HCT116 (cell line): ENCODE data around the gene RAPGEFL1. TPM values are rescaled to one million over a fixed set of nuclear protein-coding genes. Genes with fewer than 3 reads are reported as not detected.

Source experiments
- ATAC-seq: fragments of 200-7000 bp; cut with Tn5 transposase; 2 replicates; pipeline ENCODE4 v1.9.1; 2020; ENCODE audit warnings: mild to moderate bottlenecking, moderate library complexity
- BruUV-seq: library from RNA; stranded (reverse); fragments of 400-500 nt; replicated peaks from 2 replicates; lab custom pipeline; 2021; lab: Mats Ljungman, UMichigan
- CTCF ChIA-PET: fragments of 300-600 bp; sonication (Branson Sonifier 250); formaldehyde crosslinking; loops from one replicate; lab custom pipeline; 2021; ENCODE audit warnings: antibody characterized with exemption; lab: Charles Lee
- POLR2A ChIA-PET: fragments of 300-600, 350-600 bp; sonication (Branson Sonifier 250); formaldehyde crosslinking; loops from one replicate; lab custom pipeline; 2021; ENCODE audit warnings: antibody characterized with exemption; lab: Charles Lee
- RAD21 ChIA-PET, 2 experiments: fragments of 300-600 bp; sonication (Branson Sonifier 250); formaldehyde crosslinking; loops; one replicate each; lab custom pipeline; 2023; ENCODE audit warnings: low total read pairs in 2 of 2; ENCODE audit not compliant: uncharacterized antibody in 2 of 2, unreplicated experiment in 2 of 2, low non-redundant PET in 1 of 2; lab: Charles Lee
- DNase-seq: peaks from one replicate; pipeline ENCODE4 v3.0.0-alpha.2; 2010; ENCODE audit warnings: low read depth, low spot score
- H2AFZ ChIP-seq: fragments of 200-600 bp; shearing (Covaris generic), sonication (generic); 2 replicates; pipeline ENCODE4 v1.6.1; 2017; ENCODE audit warnings: low read depth, mixed run types, mixed read lengths, antibody characterized with exemption, low read length; ENCODE audit not compliant: poor library complexity, severe bottlenecking
- H3K27ac ChIP-seq: 2 replicates; pipeline ENCODE4 v1.5.1; 2012; ENCODE audit warnings: low read depth, low read length
- H3K27me3 ChIP-seq: fragments of 200-600 bp; sonication (generic); 2 replicates; pipeline ENCODE4 v1.6.1; 2016; ENCODE audit warnings: mixed run types, low read length, mixed read lengths; ENCODE audit not compliant: insufficient read depth
- H3K36me3 ChIP-seq, 2 experiments: fragments of 200-500 bp in 1 of 2; fragments of 200-600 bp in 1 of 2; sonication (Bioruptor generic) in 1 of 2; sonication (generic) in 1 of 2; 2 replicates each; pipeline versions ENCODE4 v1.5.1 to v1.6.1; 2014 to 2016; ENCODE audit warnings: low read length in 2 of 2, inconsistent platforms in 1 of 2, mixed read lengths in 1 of 2, mixed run types in 1 of 2; ENCODE audit not compliant: insufficient read depth in 2 of 2, control insufficient read depth in 1 of 2
- H3K4me1 ChIP-seq, 2 experiments: fragments of 200-600 bp in 1 of 2; sonication (generic) in 1 of 2; 2 replicates each; pipeline versions ENCODE4 v1.5.1 to v1.6.1; 2012 to 2017; ENCODE audit warnings: low read length in 2 of 2, inconsistent platforms in 1 of 2, mild to moderate bottlenecking in 1 of 2, mixed read lengths in 1 of 2, mixed run types in 1 of 2, moderate library complexity in 1 of 2; ENCODE audit not compliant: insufficient read depth in 2 of 2, control insufficient read depth in 1 of 2
- H3K4me2 ChIP-seq: fragments of 200-600 bp; sonication (generic); 2 replicates; pipeline ENCODE4 v1.6.1; 2017; ENCODE audit warnings: mixed run types, low read length, mixed read lengths
- H3K4me3 ChIP-seq, 2 experiments: fragments of 200-600 bp in 1 of 2; sonication (generic) in 1 of 2; replicated peaks in 1 of 2; 2 replicates each; pipeline ENCODE4 v1.5.1; 2011 to 2016; ENCODE audit warnings: low read length in 2 of 2, control low read depth in 1 of 2, low read depth in 1 of 2, mild to moderate bottlenecking in 1 of 2, mixed read lengths in 1 of 2, mixed run types in 1 of 2
- H3K79me2 ChIP-seq: fragments of 200-600 bp; sonication (generic); 2 replicates; pipeline ENCODE4 v1.6.1; 2017; ENCODE audit warnings: mild to moderate bottlenecking, mixed run types, low read length, moderate library complexity, mixed read lengths; ENCODE audit not compliant: insufficient read depth
- H3K9ac ChIP-seq: fragments of 200-600 bp; sonication (generic); 2 replicates; pipeline ENCODE4 v1.6.1; 2016; ENCODE audit warnings: low read length, mixed read lengths
- H3K9me2 ChIP-seq: fragments of 200-600 bp; sonication (generic), shearing (Covaris generic); 2 replicates; pipeline ENCODE4 v1.6.1; 2017; ENCODE audit warnings: mixed run types, mild to moderate bottlenecking, moderate library complexity; ENCODE audit not compliant: insufficient read depth
- H3K9me3 ChIP-seq, 2 experiments: fragments of 200-500 bp in 1 of 2; fragments of 200-600 bp in 1 of 2; sonication (Bioruptor generic) in 1 of 2; sonication (generic) in 1 of 2; 2 replicates each; pipeline ENCODE4 v1.6.1; 2014 to 2017; ENCODE audit warnings: low read length in 2 of 2, mixed read lengths in 2 of 2, inconsistent platforms in 1 of 2, low read depth in 1 of 2, mild to moderate bottlenecking in 1 of 2, mixed run types in 1 of 2, moderate library complexity in 1 of 2; ENCODE audit not compliant: control insufficient read depth in 1 of 2, insufficient read depth in 1 of 2
- H4K20me1 ChIP-seq: fragments of 200-600 bp; sonication (generic), shearing (Covaris generic); 2 replicates; pipeline ENCODE4 v1.6.1; 2017; ENCODE audit warnings: mixed run types, mild to moderate bottlenecking, moderate library complexity; ENCODE audit not compliant: insufficient read depth
- ATF3 ChIP-seq: IDR thresholded peaks from 2 replicates; pipeline ENCODE4 v1.6.1; 2012
- CBX3 ChIP-seq: IDR thresholded peaks from 2 replicates; pipeline ENCODE4 v1.6.1; 2012; ENCODE audit warnings: low read depth
- CEBPB ChIP-seq: IDR thresholded peaks from 2 replicates; pipeline ENCODE4 v1.6.1; 2012; ENCODE audit warnings: low read depth
- EGR1 ChIP-seq: IDR thresholded peaks from 2 replicates; pipeline ENCODE4 v1.6.1; 2012; ENCODE audit warnings: low read depth
- EZH2phosphoT487 ChIP-seq: fragments of 200-600 bp; IDR thresholded peaks from 2 replicates; pipeline ENCODE4 v1.6.1; 2018; ENCODE audit warnings: antibody characterized with exemption, borderline replicate concordance
- FOSL1 ChIP-seq: IDR thresholded peaks from 2 replicates; pipeline ENCODE4 v1.6.1; 2012; ENCODE audit warnings: low read depth
- POLR2A ChIP-seq: IDR thresholded peaks from 2 replicates; pipeline ENCODE4 v1.7.0; 2011; ENCODE audit warnings: borderline replicate concordance; ENCODE audit not compliant: insufficient read depth, insufficient read length; ENCODE audit errors: extremely low read depth
- POLR2AphosphoS5 ChIP-seq: IDR thresholded peaks from 2 replicates; pipeline ENCODE4 v1.6.1; 2011; ENCODE audit warnings: mild to moderate bottlenecking, low read depth, low read length, moderate library complexity
- RAD21 ChIP-seq: IDR thresholded peaks from 2 replicates; pipeline ENCODE4 v1.6.1; 2012; ENCODE audit warnings: low read depth, mild to moderate bottlenecking
- SIN3A ChIP-seq: IDR thresholded peaks from 2 replicates; pipeline ENCODE4 v1.6.1; 2012; ENCODE audit warnings: low read depth
- SP1 ChIP-seq: IDR thresholded peaks from 2 replicates; pipeline ENCODE4 v1.6.1; 2012; ENCODE audit warnings: low read depth
- SRF ChIP-seq: IDR thresholded peaks from 2 replicates; pipeline ENCODE4 v1.6.1; 2012; ENCODE audit warnings: low read depth
- TCF7L2 ChIP-seq: IDR thresholded peaks from 2 replicates; pipeline ENCODE4 v1.7.0; 2011; ENCODE audit warnings: borderline replicate concordance, inconsistent platforms; ENCODE audit not compliant: insufficient read depth, insufficient read length; ENCODE audit errors: extremely low read depth
- YY1 ChIP-seq: IDR thresholded peaks from 2 replicates; pipeline ENCODE4 v1.6.1; 2011; ENCODE audit warnings: low read length, low read depth, moderate library complexity, mild to moderate bottlenecking; ENCODE audit not compliant: insufficient replicate concordance; ENCODE audit errors: extremely low read depth
- ZBTB33 ChIP-seq: IDR thresholded peaks from 2 replicates; pipeline ENCODE4 v1.6.1; 2011; ENCODE audit warnings: mild to moderate bottlenecking, low read length, moderate library complexity; ENCODE audit not compliant: insufficient replicate concordance; ENCODE audit errors: extremely low read depth
- ZFX ChIP-seq: fragments of 450-650 bp; IDR thresholded peaks from 2 replicates; pipeline ENCODE4 v1.6.1; 2017
- ZNF274 ChIP-seq: fragments of 200-500 bp; sonication (Bioruptor generic); IDR thresholded peaks from 2 replicates; pipeline ENCODE4 v1.6.1; 2014; ENCODE audit warnings: mild to moderate bottlenecking, low read depth, low read length, inconsistent platforms
- intact Hi-C: fragments of 100-400 bp; cut with micrococcal nuclease; formaldehyde crosslinking; loops from 2 replicates; pipeline ENCODE4 v1.10.0; 2022
- total RNA-seq: library from RNA; stranded (reverse); gene quantifications from one replicate; pipeline ENCODE4 v1.2.1, GENCODE V29; 2021; ENCODE audit not compliant: unreplicated experiment
- TF ChIP-seq, protein P1 (sequence below), 3 experiments: fragments of 200-600 bp in 1 of 3; sonication (generic) in 1 of 3; IDR thresholded peaks in 2 of 3; conservative IDR thresholded peaks in 1 of 3; 2 replicates each; pipeline ENCODE4 v1.5.1; 2012 to 2017; ENCODE audit warnings: low read depth in 2 of 3, low read length in 2 of 3, antibody characterized with exemption in 1 of 3, borderline replicate concordance in 1 of 3, control low read depth in 1 of 3, mild to moderate bottlenecking in 1 of 3, mixed read lengths in 1 of 3, mixed run types in 1 of 3, moderate library complexity in 1 of 3; ENCODE audit not compliant: insufficient read depth in 1 of 3
- TF ChIP-seq, protein P2 (sequence below): IDR thresholded peaks from 2 replicates; pipeline ENCODE4 v1.6.1; 2012; ENCODE audit warnings: low read depth

Gene RAPGEFL1
- total RNA-seq, 1 experiment from 2014 or later, result 9.7 TPM

DNA sequence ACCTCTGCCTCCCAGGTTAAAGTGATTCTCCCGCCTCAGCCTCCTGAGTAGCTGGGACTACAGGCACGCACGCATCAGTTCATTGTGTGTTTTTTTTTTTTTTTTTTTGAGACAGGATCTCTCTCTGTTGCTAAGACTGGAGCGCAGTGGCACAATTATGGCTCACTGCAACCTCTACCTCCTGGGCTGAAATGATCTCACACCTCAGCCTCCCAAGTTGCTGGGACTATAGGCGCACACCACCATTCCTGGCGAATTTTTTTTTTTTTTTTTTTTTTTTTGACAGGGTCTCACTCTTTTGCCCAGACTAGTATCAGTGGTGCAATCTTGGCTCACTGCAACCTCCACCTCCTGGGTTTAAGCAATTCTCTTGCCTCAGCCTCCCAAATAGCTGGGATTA lies 17.8 kb upstream of the RAPGEFL1 start:
- H3K27ac ChIP-seq, result no peak overlapping the region
- no peaks in the 10 kb centered on the region for H3K9me3 ChIP-seq
- peaks cover 55% of the 10 kb centered on the region for H3K79me2 ChIP-seq
- H4K20me1 ChIP-seq, result no peaks in the 10 kb centered on the region
- H2AFZ ChIP-seq, result no peak overlapping the region
- ATAC-seq (no peak), DNase-seq (no peak)
- ChIA-PET POLR2A (no interaction called here), RAD21 (no interaction called here), CTCF (interaction anchor here (1.2 kb wide), 1 partner anchor 9 kb away, joined by 3 read pairs; no protein-coding TSS in a partner anchor)
- no peaks in the 10 kb centered on the region for H3K9me2 ChIP-seq
- BruUV-seq, result no TSS peak
- intact Hi-C loops, result no loop called here
- TF ChIP-seq SIN3A (no peak), POLR2A (no peak), FOSL1 (no peak), CEBPB (no peak), POLR2AphosphoS5 (no peak), RAD21 (no peak), SRF (no peak), ATF3 (no peak), ZFX (no peak), ZBTB33 (no peak), SP1 (no peak), CBX3 (no peak), EZH2phosphoT487 (no peak), ZNF274 (no peak), EGR1 (no peak), TCF7L2 (no peak), YY1 (no peak)
- TF ChIP-seq, protein P1, sequence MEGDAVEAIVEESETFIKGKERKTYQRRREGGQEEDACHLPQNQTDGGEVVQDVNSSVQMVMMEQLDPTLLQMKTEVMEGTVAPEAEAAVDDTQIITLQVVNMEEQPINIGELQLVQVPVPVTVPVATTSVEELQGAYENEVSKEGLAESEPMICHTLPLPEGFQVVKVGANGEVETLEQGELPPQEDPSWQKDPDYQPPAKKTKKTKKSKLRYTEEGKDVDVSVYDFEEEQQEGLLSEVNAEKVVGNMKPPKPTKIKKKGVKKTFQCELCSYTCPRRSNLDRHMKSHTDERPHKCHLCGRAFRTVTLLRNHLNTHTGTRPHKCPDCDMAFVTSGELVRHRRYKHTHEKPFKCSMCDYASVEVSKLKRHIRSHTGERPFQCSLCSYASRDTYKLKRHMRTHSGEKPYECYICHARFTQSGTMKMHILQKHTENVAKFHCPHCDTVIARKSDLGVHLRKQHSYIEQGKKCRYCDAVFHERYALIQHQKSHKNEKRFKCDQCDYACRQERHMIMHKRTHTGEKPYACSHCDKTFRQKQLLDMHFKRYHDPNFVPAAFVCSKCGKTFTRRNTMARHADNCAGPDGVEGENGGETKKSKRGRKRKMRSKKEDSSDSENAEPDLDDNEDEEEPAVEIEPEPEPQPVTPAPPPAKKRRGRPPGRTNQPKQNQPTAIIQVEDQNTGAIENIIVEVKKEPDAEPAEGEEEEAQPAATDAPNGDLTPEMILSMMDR (IDR thresholded peaks at IDR 0.05 in 2 of 3, conservative IDR thresholded peaks at IDR 0.05 in 1 of 3; ENCODE audit: borderline replicate concordance in 1 of 3, insufficient read depth in 1 of 3, low read depth in 2 of 3, low read length in 2 of 3), result no peak
- TF ChIP-seq, protein P2, sequence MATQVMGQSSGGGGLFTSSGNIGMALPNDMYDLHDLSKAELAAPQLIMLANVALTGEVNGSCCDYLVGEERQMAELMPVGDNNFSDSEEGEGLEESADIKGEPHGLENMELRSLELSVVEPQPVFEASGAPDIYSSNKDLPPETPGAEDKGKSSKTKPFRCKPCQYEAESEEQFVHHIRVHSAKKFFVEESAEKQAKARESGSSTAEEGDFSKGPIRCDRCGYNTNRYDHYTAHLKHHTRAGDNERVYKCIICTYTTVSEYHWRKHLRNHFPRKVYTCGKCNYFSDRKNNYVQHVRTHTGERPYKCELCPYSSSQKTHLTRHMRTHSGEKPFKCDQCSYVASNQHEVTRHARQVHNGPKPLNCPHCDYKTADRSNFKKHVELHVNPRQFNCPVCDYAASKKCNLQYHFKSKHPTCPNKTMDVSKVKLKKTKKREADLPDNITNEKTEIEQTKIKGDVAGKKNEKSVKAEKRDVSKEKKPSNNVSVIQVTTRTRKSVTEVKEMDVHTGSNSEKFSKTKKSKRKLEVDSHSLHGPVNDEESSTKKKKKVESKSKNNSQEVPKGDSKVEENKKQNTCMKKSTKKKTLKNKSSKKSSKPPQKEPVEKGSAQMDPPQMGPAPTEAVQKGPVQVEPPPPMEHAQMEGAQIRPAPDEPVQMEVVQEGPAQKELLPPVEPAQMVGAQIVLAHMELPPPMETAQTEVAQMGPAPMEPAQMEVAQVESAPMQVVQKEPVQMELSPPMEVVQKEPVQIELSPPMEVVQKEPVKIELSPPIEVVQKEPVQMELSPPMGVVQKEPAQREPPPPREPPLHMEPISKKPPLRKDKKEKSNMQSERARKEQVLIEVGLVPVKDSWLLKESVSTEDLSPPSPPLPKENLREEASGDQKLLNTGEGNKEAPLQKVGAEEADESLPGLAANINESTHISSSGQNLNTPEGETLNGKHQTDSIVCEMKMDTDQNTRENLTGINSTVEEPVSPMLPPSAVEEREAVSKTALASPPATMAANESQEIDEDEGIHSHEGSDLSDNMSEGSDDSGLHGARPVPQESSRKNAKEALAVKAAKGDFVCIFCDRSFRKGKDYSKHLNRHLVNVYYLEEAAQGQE, result no peak
- peaks cover 22 to 28% of the 10 kb centered on the region in 2 experiments for H3K36me3 ChIP-seq
- H3K4me2 ChIP-seq, result no peak overlapping the region
- no peaks in the 10 kb centered on the region for H3K27me3 ChIP-seq
- no peaks in the 10 kb centered on the region for H3K4me1 ChIP-seq
- H3K9ac ChIP-seq, result no peak overlapping the region
- H3K4me3 ChIP-seq, result no peak overlapping the region
